A549 (cell line): ENCODE measurements around the gene PNN. TPM values are rescaled to one million over a fixed set of nuclear protein-coding genes. Genes with fewer than 3 reads are reported as not detected.

ENCODE experiments used
- ATAC-seq, 2 experiments: fragments of 200-7000 bp in 1 of 2; fragments of >200 bp in 1 of 2; cut with Nextera tagmentation in 1 of 2; cut with Tn5 transposase in 1 of 2; 3 replicates each; pipeline versions ENCODE4 v1.8.0 to v1.9.1; 2018 to 2020; ENCODE audit warnings: mild to moderate bottlenecking in 1 of 2, moderate library complexity in 1 of 2
- CTCF ChIA-PET: fragments of 300-600 bp; sonication (Branson Sonifier 250); formaldehyde crosslinking; extraction: SDS; loops from one replicate; lab custom pipeline; 2021; ENCODE audit warnings: antibody characterized with exemption, inconsistent platforms; lab: Yijun Ruan, JAX
- POLR2A ChIA-PET: fragments of 350-600 bp; formaldehyde crosslinking; extraction: SDS; loops from one replicate; lab custom pipeline; 2021; ENCODE audit warnings: antibody characterized with exemption, inconsistent platforms; lab: Yijun Ruan, JAX
- DNase-seq, 2 experiments: peaks; one replicate each; pipeline versions ENCODE4 v3.0.0 to v3.0.0-alpha.2; 2011 to 2016; ENCODE audit warnings: low read depth in 1 of 2, low spot score in 1 of 2
- FAIRE-seq: peaks from 2 replicates; lab custom pipeline; 2011; peaks lifted over from hg19 to GRCh38; lab: Jason Lieb, UNC
- H3K27ac ChIP-seq, 2 experiments: fragments of >200 bp; sonication (Bioruptor Twin); formaldehyde crosslinking; 3 replicates each; pipeline ENCODE4 v1.5.1; 2016 to 2017
- H3K4me1 ChIP-seq: fragments of >200 bp; sonication (Bioruptor Twin); formaldehyde crosslinking; 3 replicates; pipeline ENCODE4 v1.6.1; 2016
- H3K4me2 ChIP-seq: fragments of >200 bp; sonication (Bioruptor Twin); formaldehyde crosslinking; 3 replicates; pipeline ENCODE4 v1.6.1; 2016
- H3K4me3 ChIP-seq: fragments of >200 bp; sonication (Bioruptor Twin); formaldehyde crosslinking; 3 replicates; pipeline ENCODE4 v1.5.1; 2016
- H3K9me3 ChIP-seq: fragments of >200 bp; sonication (Bioruptor Twin); formaldehyde crosslinking; 3 replicates; pipeline ENCODE4 v1.6.1; 2016
- ATOH8 ChIP-seq: fragments of 250-450 bp; sonication (Bioruptor Pico); IDR thresholded peaks from 2 replicates; pipeline ENCODE4 v1.5.0; 2020; ENCODE audit warnings: low read depth, mild to moderate bottlenecking, moderate library complexity
- BHLHE40 ChIP-seq: IDR thresholded peaks from 2 replicates; pipeline ENCODE4 v1.6.1; 2012; ENCODE audit warnings: low read depth, low read length, inconsistent platforms
- CBX2 ChIP-seq: fragments of 200-600 bp; sonication (generic); IDR thresholded peaks from 2 replicates; pipeline ENCODE4 v1.6.1; 2016; ENCODE audit warnings: low read depth, mild to moderate bottlenecking, borderline replicate concordance
- CHD4 ChIP-seq: fragments of 200-600 bp; sonication (generic); IDR thresholded peaks from 2 replicates; pipeline ENCODE4 v1.6.1; 2016; ENCODE audit warnings: antibody characterized with exemption, mild to moderate bottlenecking, borderline replicate concordance
- FOSB ChIP-seq: fragments of 250-450 bp; sonication (Bioruptor Pico); IDR thresholded peaks from 2 replicates; pipeline ENCODE4 v1.5.0; 2020; ENCODE audit warnings: mild to moderate bottlenecking, moderate library complexity
- FOXS1 ChIP-seq: fragments of 250-450 bp; sonication (Bioruptor Pico); IDR thresholded peaks from 2 replicates; pipeline ENCODE4 v1.5.0; 2020; ENCODE audit warnings: mild to moderate bottlenecking, moderate library complexity
- GATA3 ChIP-seq: IDR thresholded peaks from 2 replicates; pipeline ENCODE4 v1.6.1; 2012; ENCODE audit warnings: borderline replicate concordance
- HEYL ChIP-seq: fragments of 250-450 bp; sonication (Bioruptor Pico); IDR thresholded peaks from 2 replicates; pipeline ENCODE4 v1.8.0; 2021; ENCODE audit warnings: mild to moderate bottlenecking, moderate library complexity
- HOXB13 ChIP-seq: fragments of 250-450 bp; sonication (Bioruptor Pico); IDR thresholded peaks from 2 replicates; pipeline ENCODE4 v1.5.0; 2020; ENCODE audit warnings: low read depth, mild to moderate bottlenecking, moderate library complexity
- JUN ChIP-seq, 2 experiments: fragments of >200 bp; sonication (Bioruptor Twin); formaldehyde crosslinking; IDR thresholded peaks; 2 replicates in 1 of 2; 3 replicates in 1 of 2; pipeline ENCODE4 v1.6.1; 2016 to 2017
- KDM5A ChIP-seq: fragments of 200-600 bp; sonication (generic); IDR thresholded peaks from 2 replicates; pipeline ENCODE4 v1.6.1; 2016; ENCODE audit warnings: antibody characterized with exemption, mild to moderate bottlenecking
- PHF8 ChIP-seq: fragments of 200-600 bp; sonication (generic); IDR thresholded peaks from 2 replicates; pipeline ENCODE4 v1.6.1; 2016; ENCODE audit warnings: low read depth, mild to moderate bottlenecking, antibody characterized with exemption, moderate library complexity, borderline replicate concordance
- RARB ChIP-seq: fragments of 250-450 bp; sonication (Bioruptor Pico); IDR thresholded peaks from 2 replicates; pipeline ENCODE4 v1.8.0; 2021; ENCODE audit warnings: mild to moderate bottlenecking, moderate library complexity
- REST ChIP-seq: fragments of 200-600 bp; sonication (generic); IDR thresholded peaks from 2 replicates; pipeline ENCODE4 v1.6.1; 2016; ENCODE audit warnings: antibody characterized with exemption, mild to moderate bottlenecking, moderate library complexity
- SMC3 ChIP-seq: fragments of >200 bp; sonication (Bioruptor Twin); formaldehyde crosslinking; IDR thresholded peaks from 3 replicates; pipeline ENCODE4 v1.6.1; 2018; ENCODE audit warnings: inconsistent platforms
- USF2 ChIP-seq: fragments of 450-650 bp; IDR thresholded peaks from 2 replicates; pipeline ENCODE4 v1.6.1; 2014; ENCODE audit warnings: antibody characterized with exemption
- WGBS: methylation state at CpG from one replicate; pipeline ENCODE4 v1.1.6; 2017; ENCODE audit errors: missing lambda C conversion rate; 5-methylcytosine and 5-hydroxymethylcytosine counted together
- polyA plus RNA-seq, 4 experiments: library from polyadenylated mRNA; depleted of rRNA in 3 of 4; stranded (reverse); fragments of >200 nt; fragmentation: RNase III in 1 of 4; extraction: RNeasy Plus Mini Kit Qiagen cat#74134 plus additional on column Dnase treatment in 1 of 4; gene quantifications; 2 replicates in 3 of 4; 3 replicates in 1 of 4; pipeline ENCODE4 v1.2.3, GENCODE V29; 2011 to 2017
- TF ChIP-seq, protein P1 (sequence below): IDR thresholded peaks from 2 replicates; pipeline ENCODE4 v1.6.1; 2012

Gene PNN
- polyA plus RNA-seq, 2 of the 4 experiments (the other 2 are of a cell fraction): 50.1 to 117 TPM

DNA sequence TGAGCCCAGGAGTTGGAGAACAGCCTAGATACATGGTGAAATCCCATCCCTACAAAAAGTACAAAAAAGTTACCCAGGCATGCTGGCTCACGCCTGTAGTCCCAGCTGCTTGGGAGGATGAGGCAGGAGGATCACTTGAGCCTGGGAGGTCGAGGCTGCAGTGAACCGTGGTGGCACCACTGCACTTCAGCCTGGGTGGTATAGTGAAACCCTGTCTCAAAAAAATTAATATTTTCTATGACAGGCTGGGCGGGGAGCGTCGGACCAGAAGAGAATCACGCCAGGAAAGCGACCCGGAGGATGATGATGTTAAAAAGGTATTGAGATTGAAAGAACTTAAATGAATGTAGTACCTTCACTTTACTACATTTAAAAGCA is 2.1 kb downstream of the PNN start:
- FAIRE-seq: no peak
- no peaks in the 10 kb centered on the region for H3K9me3 ChIP-seq
- peaks cover 41% of the 10 kb centered on the region for H3K4me1 ChIP-seq
- ATAC-seq: no peak
- 93% methylated on average over 9 of the region's 9 CpGs for WGBS
- H3K4me3 ChIP-seq: peak overlapping the region; percentile 82
- ChIA-PET POLR2A (no interaction called here), CTCF (interaction anchor here (1.3 kb wide), 1 partner anchor 12 kb away, joined by 8 read pairs; no protein-coding TSS in a partner anchor)
- H3K4me2 ChIP-seq: peak overlapping the region; percentile 82
- TF ChIP-seq FOSB (CRISPR knock-in tag) (no peak), PHF8 (no peak), CHD4 (no peak), BHLHE40 (no peak)
- DNase-seq: no peak
- H3K27ac ChIP-seq: peak overlapping the region in 1 of 2 experiments; percentile 31; a peak in 2 of 6 replicates

GRCh38 chr14:39179042-39179441 is 4.0 kb downstream of the PNN start:
- H3K4me2 ChIP-seq: no peak overlapping the region
- WGBS: 97% methylated on average over 6 of the region's 6 CpGs
- ATAC-seq (no peak), DNase-seq (no peak), FAIRE-seq (no peak)
- H3K4me3 ChIP-seq: no peak overlapping the region
- ChIA-PET CTCF (interaction anchor here (0.9 kb wide), 1 partner anchor 11 kb away, joined by 6 read pairs; no protein-coding TSS in a partner anchor), POLR2A (interaction anchor here (0.6 to 2.1 kb wide), 4 partner anchors 9 to 196 kb away, joined by 3 to 9 read pairs (median 4); partner anchors contain the start of gene TRAPPC6B)
- TF ChIP-seq HOXB13 (no peak), RARB (CRISPR knock-in tag) (no peak), KDM5A (no peak), SMC3 (no peak), JUN (IDR thresholded peaks at IDR 0.05) (no peak), CBX2 (no peak), CHD4 (no peak), FOXS1 (CRISPR knock-in tag) (no peak), USF2 (no peak), HEYL (CRISPR knock-in tag) (no peak), REST (no peak), GATA3 (no peak), ATOH8 (CRISPR knock-in tag) (no peak)
- TF ChIP-seq, protein P1, sequence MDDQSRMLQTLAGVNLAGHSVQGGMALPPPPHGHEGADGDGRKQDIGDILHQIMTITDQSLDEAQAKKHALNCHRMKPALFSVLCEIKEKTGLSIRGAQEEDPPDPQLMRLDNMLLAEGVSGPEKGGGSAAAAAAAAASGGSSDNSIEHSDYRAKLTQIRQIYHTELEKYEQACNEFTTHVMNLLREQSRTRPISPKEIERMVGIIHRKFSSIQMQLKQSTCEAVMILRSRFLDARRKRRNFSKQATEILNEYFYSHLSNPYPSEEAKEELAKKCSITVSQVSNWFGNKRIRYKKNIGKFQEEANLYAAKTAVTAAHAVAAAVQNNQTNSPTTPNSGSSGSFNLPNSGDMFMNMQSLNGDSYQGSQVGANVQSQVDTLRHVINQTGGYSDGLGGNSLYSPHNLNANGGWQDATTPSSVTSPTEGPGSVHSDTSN: no peak
- no peak overlapping the region for H3K27ac ChIP-seq
- peaks cover 37% of the 10 kb centered on the region for H3K4me1 ChIP-seq
- H3K9me3 ChIP-seq: no peaks in the 10 kb centered on the region
